HEK293 (cell line): ENCODE data around the gene ARHGAP42.

Experiments used
- CTCF ChIA-PET: fragments of 350-600 bp; formaldehyde crosslinking; extraction: SDS; loops from one replicate; lab custom pipeline; 2021; ENCODE audit warnings: antibody characterized with exemption; lab: Yijun Ruan, JAX
- POLR2A ChIA-PET: fragments of 300-600 bp; formaldehyde crosslinking; extraction: SDS; loops from one replicate; lab custom pipeline; 2020; ENCODE audit warnings: antibody characterized with exemption, inconsistent platforms; lab: Yijun Ruan, JAX
- H3K27ac ChIP-seq: fragments of 200-500 bp; sonication (Bioruptor generic); 2 replicates; pipeline ENCODE4 v1.5.1; 2014; ENCODE audit warnings: low read depth, low read length, control low read depth, inconsistent platforms; ENCODE audit errors: extremely low read depth
- H3K36me3 ChIP-seq, 2 experiments: fragments of 200-500 bp in 1 of 2; sonication (Bioruptor generic) in 1 of 2; 1 replicate in 1 of 2; 2 replicates in 1 of 2; pipeline ENCODE4 v1.5.1; 2014 to 2017; ENCODE audit warnings: inconsistent platforms in 2 of 2, low read length in 2 of 2; ENCODE audit not compliant: control insufficient read depth in 2 of 2, insufficient read depth in 1 of 2
- H3K4me1 ChIP-seq: fragments of 200-500 bp; sonication (Bioruptor generic); 2 replicates; pipeline ENCODE4 v1.5.1; 2014; ENCODE audit warnings: mild to moderate bottlenecking, low read length, inconsistent platforms; ENCODE audit not compliant: control insufficient read depth, insufficient read depth
- H3K4me3 ChIP-seq: 2 replicates; pipeline ENCODE4 v1.5.1; 2011; ENCODE audit warnings: low read depth, mild to moderate bottlenecking, control low read depth, low read length, moderate library complexity
- H3K9me3 ChIP-seq: fragments of 200-500 bp; sonication (Bioruptor generic); 2 replicates; pipeline ENCODE4 v1.5.1; 2014; ENCODE audit warnings: low read depth, low read length, inconsistent platforms; ENCODE audit not compliant: control insufficient read depth, insufficient read depth
- AEBP2 ChIP-seq: fragments of 450-650 bp; formaldehyde crosslinking; IDR thresholded peaks from 2 replicates; pipeline ENCODE4 v1.5.1; 2016; ENCODE audit warnings: missing biosample characterization, missing genetic modification characterization, borderline replicate concordance
- EGR2 ChIP-seq: fragments of 450-650 bp; formaldehyde crosslinking; IDR thresholded peaks from 2 replicates; pipeline ENCODE4 v1.5.1; 2016; ENCODE audit warnings: low read depth, missing biosample characterization, missing genetic modification characterization
- HOXC10 ChIP-seq: sonication (generic); formaldehyde crosslinking; IDR thresholded peaks from 2 replicates; pipeline ENCODE4 v1.8.1; 2023; ENCODE audit warnings: mild to moderate bottlenecking, missing genetic modification reagents
- PRDM1 ChIP-seq: fragments of 450-650 bp; formaldehyde crosslinking; IDR thresholded peaks from 2 replicates; pipeline ENCODE4; 2016; ENCODE audit warnings: missing biosample characterization, missing genetic modification characterization
- ZBTB17 ChIP-seq: fragments of 450-650 bp; formaldehyde crosslinking; IDR thresholded peaks from 2 replicates; pipeline ENCODE4 v1.5.1; 2016; ENCODE audit warnings: missing biosample characterization, missing genetic modification characterization
- ZNF169 ChIP-seq: fragments of 450-650 bp; formaldehyde crosslinking; IDR thresholded peaks from 2 replicates; pipeline ENCODE4 v1.5.1; 2016; ENCODE audit warnings: missing biosample characterization, missing genetic modification characterization
- ZNF26 ChIP-seq: fragments of 450-650 bp; formaldehyde crosslinking; IDR thresholded peaks from 2 replicates; pipeline ENCODE4 v1.5.1; 2016; ENCODE audit warnings: missing biosample characterization, missing genetic modification characterization
- ZNF654 ChIP-seq: fragments of 450-650 bp; formaldehyde crosslinking; IDR thresholded peaks from 2 replicates; pipeline ENCODE4 v1.5.1; 2016; ENCODE audit warnings: low read depth, missing biosample characterization, missing genetic modification characterization
- ZNF658 ChIP-seq: fragments of 450-650 bp; formaldehyde crosslinking; IDR thresholded peaks from 2 replicates; pipeline ENCODE4; 2016; ENCODE audit warnings: missing biosample characterization, missing genetic modification characterization
- TF ChIP-seq, protein P1 (sequence below): fragments of 450-650 bp; formaldehyde crosslinking; IDR thresholded peaks from 2 replicates; pipeline ENCODE4 v1.5.1; 2016; ENCODE audit warnings: missing biosample characterization, missing genetic modification characterization
- TF ChIP-seq, protein P2 (sequence below): fragments of 450-650 bp; formaldehyde crosslinking; IDR thresholded peaks from 2 replicates; pipeline ENCODE4 v1.5.1; 2016; ENCODE audit warnings: missing biosample characterization, missing genetic modification characterization
- TF ChIP-seq, protein P3 (sequence below): fragments of 450-650 bp; formaldehyde crosslinking; IDR thresholded peaks from 2 replicates; pipeline ENCODE4 v1.5.1; 2016; ENCODE audit warnings: missing biosample characterization, missing genetic modification characterization
- TF ChIP-seq, protein P4 (sequence below): fragments of 450-650 bp; formaldehyde crosslinking; IDR thresholded peaks from 2 replicates; pipeline ENCODE4 v1.5.1; 2017; ENCODE audit warnings: missing biosample characterization, missing genetic modification characterization

The ARHGAP42 gene

GRCh38 chr11:100932474-100933100 lies 245.5 kb downstream of the ARHGAP42 start (continued):
- TF ChIP-seq, protein P1, sequence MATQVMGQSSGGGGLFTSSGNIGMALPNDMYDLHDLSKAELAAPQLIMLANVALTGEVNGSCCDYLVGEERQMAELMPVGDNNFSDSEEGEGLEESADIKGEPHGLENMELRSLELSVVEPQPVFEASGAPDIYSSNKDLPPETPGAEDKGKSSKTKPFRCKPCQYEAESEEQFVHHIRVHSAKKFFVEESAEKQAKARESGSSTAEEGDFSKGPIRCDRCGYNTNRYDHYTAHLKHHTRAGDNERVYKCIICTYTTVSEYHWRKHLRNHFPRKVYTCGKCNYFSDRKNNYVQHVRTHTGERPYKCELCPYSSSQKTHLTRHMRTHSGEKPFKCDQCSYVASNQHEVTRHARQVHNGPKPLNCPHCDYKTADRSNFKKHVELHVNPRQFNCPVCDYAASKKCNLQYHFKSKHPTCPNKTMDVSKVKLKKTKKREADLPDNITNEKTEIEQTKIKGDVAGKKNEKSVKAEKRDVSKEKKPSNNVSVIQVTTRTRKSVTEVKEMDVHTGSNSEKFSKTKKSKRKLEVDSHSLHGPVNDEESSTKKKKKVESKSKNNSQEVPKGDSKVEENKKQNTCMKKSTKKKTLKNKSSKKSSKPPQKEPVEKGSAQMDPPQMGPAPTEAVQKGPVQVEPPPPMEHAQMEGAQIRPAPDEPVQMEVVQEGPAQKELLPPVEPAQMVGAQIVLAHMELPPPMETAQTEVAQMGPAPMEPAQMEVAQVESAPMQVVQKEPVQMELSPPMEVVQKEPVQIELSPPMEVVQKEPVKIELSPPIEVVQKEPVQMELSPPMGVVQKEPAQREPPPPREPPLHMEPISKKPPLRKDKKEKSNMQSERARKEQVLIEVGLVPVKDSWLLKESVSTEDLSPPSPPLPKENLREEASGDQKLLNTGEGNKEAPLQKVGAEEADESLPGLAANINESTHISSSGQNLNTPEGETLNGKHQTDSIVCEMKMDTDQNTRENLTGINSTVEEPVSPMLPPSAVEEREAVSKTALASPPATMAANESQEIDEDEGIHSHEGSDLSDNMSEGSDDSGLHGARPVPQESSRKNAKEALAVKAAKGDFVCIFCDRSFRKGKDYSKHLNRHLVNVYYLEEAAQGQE (tag by site-specific recombination) = no peak
- TF ChIP-seq ZBTB17 (tag by site-specific recombination) (peak; percentile 86), ZNF169 (no peak), HOXC10 (CRISPR knock-in tag) (no peak), AEBP2 (tag by site-specific recombination) (no peak), ZNF658 (no peak), ZNF654 (tag by site-specific recombination) (peak; percentile 87), ZNF26 (tag by site-specific recombination) (no peak)
- TF ChIP-seq, protein P2, sequence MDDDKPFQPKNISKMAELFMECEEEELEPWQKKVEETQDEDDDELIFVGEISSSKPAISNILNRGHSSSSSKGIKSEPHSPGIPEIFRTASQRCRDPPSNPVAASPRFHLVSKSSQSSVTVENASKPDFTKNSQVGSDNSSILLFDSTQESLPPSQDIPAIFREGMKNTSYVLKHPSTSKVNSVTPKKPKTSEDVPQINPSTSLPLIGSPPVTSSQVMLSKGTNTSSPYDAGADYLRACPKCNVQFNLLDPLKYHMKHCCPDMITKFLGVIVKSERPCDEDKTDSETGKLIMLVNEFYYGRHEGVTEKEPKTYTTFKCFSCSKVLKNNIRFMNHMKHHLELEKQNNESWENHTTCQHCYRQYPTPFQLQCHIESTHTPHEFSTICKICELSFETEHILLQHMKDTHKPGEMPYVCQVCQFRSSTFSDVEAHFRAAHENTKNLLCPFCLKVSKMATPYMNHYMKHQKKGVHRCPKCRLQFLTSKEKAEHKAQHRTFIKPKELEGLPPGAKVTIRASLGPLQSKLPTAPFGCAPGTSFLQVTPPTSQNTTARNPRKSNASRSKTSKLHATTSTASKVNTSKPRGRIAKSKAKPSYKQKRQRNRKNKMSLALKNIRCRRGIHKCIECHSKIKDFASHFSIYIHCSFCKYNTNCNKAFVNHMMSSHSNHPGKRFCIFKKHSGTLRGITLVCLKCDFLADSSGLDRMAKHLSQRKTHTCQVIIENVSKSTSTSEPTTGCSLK (tag by site-specific recombination) = no peak
- TF ChIP-seq, protein P3, sequence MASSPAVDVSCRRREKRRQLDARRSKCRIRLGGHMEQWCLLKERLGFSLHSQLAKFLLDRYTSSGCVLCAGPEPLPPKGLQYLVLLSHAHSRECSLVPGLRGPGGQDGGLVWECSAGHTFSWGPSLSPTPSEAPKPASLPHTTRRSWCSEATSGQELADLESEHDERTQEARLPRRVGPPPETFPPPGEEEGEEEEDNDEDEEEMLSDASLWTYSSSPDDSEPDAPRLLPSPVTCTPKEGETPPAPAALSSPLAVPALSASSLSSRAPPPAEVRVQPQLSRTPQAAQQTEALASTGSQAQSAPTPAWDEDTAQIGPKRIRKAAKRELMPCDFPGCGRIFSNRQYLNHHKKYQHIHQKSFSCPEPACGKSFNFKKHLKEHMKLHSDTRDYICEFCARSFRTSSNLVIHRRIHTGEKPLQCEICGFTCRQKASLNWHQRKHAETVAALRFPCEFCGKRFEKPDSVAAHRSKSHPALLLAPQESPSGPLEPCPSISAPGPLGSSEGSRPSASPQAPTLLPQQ (tag by site-specific recombination) = no peak
- TF ChIP-seq, protein P4, sequence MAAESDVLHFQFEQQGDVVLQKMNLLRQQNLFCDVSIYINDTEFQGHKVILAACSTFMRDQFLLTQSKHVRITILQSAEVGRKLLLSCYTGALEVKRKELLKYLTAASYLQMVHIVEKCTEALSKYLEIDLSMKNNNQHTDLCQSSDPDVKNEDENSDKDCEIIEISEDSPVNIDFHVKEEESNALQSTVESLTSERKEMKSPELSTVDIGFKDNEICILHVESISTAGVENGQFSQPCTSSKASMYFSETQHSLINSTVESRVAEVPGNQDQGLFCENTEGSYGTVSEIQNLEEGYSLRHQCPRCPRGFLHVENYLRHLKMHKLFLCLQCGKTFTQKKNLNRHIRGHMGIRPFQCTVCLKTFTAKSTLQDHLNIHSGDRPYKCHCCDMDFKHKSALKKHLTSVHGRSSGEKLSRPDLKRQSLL (tag by site-specific recombination) = no peak
- TF ChIP-seq, all 188 proteins: peak for 4

DNA sequence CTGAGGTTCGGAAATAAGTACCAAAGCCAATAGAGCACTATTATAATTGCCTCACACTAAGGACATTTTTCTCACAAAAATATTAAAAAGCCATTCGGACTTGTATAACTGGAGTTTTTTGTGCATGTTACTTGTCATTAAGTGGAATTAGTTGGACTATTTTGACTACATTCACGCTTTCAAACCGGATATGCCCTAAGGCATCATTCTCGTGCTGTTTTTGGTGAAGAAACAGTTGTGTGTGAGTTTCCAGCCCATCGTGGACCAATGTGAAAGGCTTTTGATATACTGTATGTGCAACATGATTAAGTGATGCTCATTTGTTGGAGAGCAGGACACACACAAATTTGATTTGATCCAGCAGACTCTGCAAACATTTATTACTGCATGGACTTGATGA lies 249.7 kb downstream of the ARHGAP42 start:
- TF ChIP-seq PRDM1 (no peak), EGR2 (tag by site-specific recombination) (no peak)
- ChIA-PET CTCF (interaction anchor here (0.7 to 1.2 kb wide), 2 partner anchors 360 to 753 kb away, joined by 3 to 5 read pairs; no protein-coding TSS in a partner anchor), POLR2A (no interaction called here)
- peaks cover 0 to 8% of the 10 kb centered on the region in 2 experiments; a peak in 1 of 3 replicates for H3K36me3 ChIP-seq
- H3K9me3 ChIP-seq = no peaks in the 10 kb centered on the region
- no peaks in the 10 kb centered on the region; the same call in 1 of the 2 replicates for H3K4me1 ChIP-seq
- no peak overlapping the region for H3K4me3 ChIP-seq
- no peak overlapping the region for H3K27ac ChIP-seq
